Tibial nerve (tissue), 4 donors: ENCODE measurements around the gene FYB2.

ENCODE experiments used
- CTCF ChIP-seq, 5 experiments: fragments of 200-600 bp in 3 of 5; fragments of 450-650 bp in 2 of 5; sonication (generic) in 3 of 5; IDR thresholded peaks; one replicate each; pipeline ENCODE4 v1.5.1; 2016 to 2019; ENCODE audit warnings: antibody characterized with exemption in 5 of 5, mild to moderate bottlenecking in 3 of 5, moderate library complexity in 2 of 5
- EP300 ChIP-seq, 2 donors: sonication (generic); formaldehyde crosslinking; IDR thresholded peaks; one replicate each; pipeline ENCODE4 v1.6.1; 2017; ENCODE audit warnings: antibody characterized with exemption in 2 of 2, mild to moderate bottlenecking in 1 of 2
- POLR2A ChIP-seq, 2 donors: fragments of 450-650 bp; IDR thresholded peaks; one replicate each; pipeline ENCODE4 v1.6.1; 2017; ENCODE audit warnings: antibody characterized with exemption in 2 of 2, mild to moderate bottlenecking in 2 of 2, moderate library complexity in 2 of 2

GRCh38 chr1:56709995-56710394, 109.2 kb downstream of the FYB2 start:
- TF ChIP-seq CTCF (IDR thresholded peaks at IDR 0.05) (no peak), EP300 (IDR thresholded peaks at IDR 0.05) (no peak), POLR2A (IDR thresholded peaks at IDR 0.05) (no peak)
